Measurements from ENCODE around the gene TMEM59. TPM values are rescaled to one million over a fixed set of nuclear protein-coding genes. Genes with fewer than 3 reads are reported as not detected.
A peak's percentile ranks its signal among the peaks of the same experiment; 100 is the strongest.

Gene TMEM59
- total RNA-seq, 1 experiment from 2014 or later = 239 TPM

DNA sequence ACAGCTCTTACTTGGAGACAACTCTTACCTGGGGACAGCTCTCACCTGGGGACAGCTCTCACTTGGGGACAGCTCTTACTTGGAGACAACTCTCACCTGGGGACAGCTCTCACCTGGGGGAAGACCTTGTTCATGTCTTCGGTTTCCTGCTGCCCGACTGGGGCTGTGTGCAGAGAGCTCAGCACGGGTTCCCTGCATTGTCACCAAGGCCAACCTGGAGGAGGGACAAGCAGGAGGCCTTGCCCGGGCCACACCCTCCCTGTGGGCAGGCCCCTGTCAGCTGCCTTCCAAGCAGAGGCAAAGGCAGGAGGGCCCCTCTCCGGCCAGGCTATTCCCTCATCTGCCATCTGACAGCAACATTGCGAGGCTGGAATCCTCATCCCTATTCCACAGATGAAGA lies 35.0 kb downstream of the TMEM59 start, which contains the start of gene LDLRAD1:
LDLRAD1 (minus strand) TSS at position 208 of the 400 bp plus-strand sequence; CDS start at position 134, 74 bp downstream.
- H3K9me2 ChIP-seq (ENCODE audit: insufficient read depth) = no peaks in the 10 kb centered on the region
- no peak within 1 kb of the TSS for H2AFZ ChIP-seq
- peak within 1 kb of the TSS; percentile 42; the same call in 1 of the 2 replicates for H3K4me2 ChIP-seq
- CTCF ChIA-PET = no interaction called here
- no peaks in the 10 kb centered on the region for H3K9me3 ChIP-seq (ENCODE audit: insufficient read depth, low read depth)
- H3K27ac ChIP-seq = 0 out of 2 replicates have a peak within 1 kb of the TSS, but pooled peaks have one; percentile 14
- no peaks in the 10 kb centered on the region for H3K27me3 ChIP-seq (ENCODE audit: insufficient read depth, low read depth)
- no peak within 1 kb of the TSS for H3K4me3 ChIP-seq
- no peaks in the 10 kb centered on the region for H3K36me3 ChIP-seq (ENCODE audit: low read depth)
- H3K79me2 ChIP-seq (ENCODE audit: low read depth) = no peaks in the 10 kb centered on the region
- H3F3A ChIP-seq (ENCODE audit: insufficient read depth, low read depth) = peaks cover 23% of the 10 kb centered on the region
- TF ChIP-seq, protein P1, sequence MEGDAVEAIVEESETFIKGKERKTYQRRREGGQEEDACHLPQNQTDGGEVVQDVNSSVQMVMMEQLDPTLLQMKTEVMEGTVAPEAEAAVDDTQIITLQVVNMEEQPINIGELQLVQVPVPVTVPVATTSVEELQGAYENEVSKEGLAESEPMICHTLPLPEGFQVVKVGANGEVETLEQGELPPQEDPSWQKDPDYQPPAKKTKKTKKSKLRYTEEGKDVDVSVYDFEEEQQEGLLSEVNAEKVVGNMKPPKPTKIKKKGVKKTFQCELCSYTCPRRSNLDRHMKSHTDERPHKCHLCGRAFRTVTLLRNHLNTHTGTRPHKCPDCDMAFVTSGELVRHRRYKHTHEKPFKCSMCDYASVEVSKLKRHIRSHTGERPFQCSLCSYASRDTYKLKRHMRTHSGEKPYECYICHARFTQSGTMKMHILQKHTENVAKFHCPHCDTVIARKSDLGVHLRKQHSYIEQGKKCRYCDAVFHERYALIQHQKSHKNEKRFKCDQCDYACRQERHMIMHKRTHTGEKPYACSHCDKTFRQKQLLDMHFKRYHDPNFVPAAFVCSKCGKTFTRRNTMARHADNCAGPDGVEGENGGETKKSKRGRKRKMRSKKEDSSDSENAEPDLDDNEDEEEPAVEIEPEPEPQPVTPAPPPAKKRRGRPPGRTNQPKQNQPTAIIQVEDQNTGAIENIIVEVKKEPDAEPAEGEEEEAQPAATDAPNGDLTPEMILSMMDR (conservative IDR thresholded peaks at IDR 0.05) = no peak
- no peak for TF ChIP-seq EZH2 (IDR thresholded peaks at IDR 0.05; ENCODE audit: low read depth)
- intact Hi-C loops (cut with micrococcal nuclease; ENCODE audit: unreplicated experiment) = loop anchor here (2.0 to 5.0 kb wide), 2 partner anchors 35 to 61 kb away; partner anchors contain the start of genes TCEANC2 and TMEM59
- no TSS peak for BruUV-seq (replicated peaks)
- H3K4me1 ChIP-seq (replicated peaks; ENCODE audit: insufficient read depth) = peaks cover 38% of the 10 kb centered on the region
- DNase-seq = peak; percentile 40 to 69
- H4K20me1 ChIP-seq (ENCODE audit: insufficient read depth) = no peaks in the 10 kb centered on the region
- POLR2A ChIA-PET (ENCODE audit: unreplicated experiment) = interaction anchor here (0.6 to 0.7 kb wide), 2 partner anchors 236 to 409 kb away, joined by 4 to 5 read pairs; no protein-coding TSS in a partner anchor

DNA sequence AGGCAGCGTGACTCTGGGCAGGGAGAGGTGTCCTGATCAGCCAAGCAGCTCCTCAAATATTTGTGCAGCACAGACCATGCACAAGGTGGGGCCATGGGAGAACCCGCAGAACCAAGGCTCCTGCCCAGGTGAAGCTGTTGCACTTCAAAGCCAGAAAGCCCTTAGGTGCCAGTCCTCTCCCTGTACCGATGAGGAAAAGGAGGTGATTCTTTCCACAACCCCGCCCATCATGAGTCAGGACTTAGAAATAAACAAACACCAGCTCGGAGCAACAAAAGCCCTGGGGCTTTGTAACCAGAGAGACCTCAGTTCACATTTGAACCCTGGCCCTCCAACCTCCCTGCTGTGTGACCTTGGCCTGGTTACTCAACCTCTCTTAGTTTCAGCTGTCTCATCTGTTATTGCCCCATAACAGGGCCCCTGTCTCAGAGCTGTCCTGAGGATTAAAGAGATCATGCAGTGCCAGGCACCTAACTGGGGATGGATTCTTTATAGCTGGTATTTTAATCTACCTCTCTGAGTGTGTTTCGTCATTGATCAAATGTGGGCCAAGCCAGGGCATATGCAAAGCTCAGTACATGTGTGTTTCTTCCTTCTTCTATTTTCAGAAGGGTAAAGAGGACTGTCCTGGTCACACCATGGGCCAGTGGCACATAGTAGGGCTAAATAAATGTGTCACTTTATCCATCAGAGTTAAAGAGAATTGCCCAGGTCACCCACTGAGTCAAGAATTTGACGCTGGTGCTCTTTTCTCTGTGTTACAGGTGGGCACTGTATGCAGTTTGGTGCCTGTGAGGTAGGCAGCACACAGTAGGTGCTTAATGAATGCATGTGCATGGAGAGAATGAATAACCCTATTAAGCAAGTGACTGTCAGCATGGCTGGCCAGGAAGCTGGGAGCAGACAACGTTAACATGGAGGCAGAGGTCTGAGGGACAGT lies 36.4 kb downstream of the TMEM59 start:
- Histone ChIP-seq H3F3A (ENCODE audit: insufficient read depth, low read depth) (peaks cover 23% of the 10 kb centered on the region), H3K36me3 (ENCODE audit: low read depth) (no peaks in the 10 kb centered on the region), H3K9me3 (ENCODE audit: insufficient read depth, low read depth) (no peaks in the 10 kb centered on the region), H3K4me2 (peak overlapping the region; percentile 61), H4K20me1 (ENCODE audit: insufficient read depth) (no peaks in the 10 kb centered on the region), H3K9me2 (ENCODE audit: insufficient read depth) (no peaks in the 10 kb centered on the region), H3K27me3 (ENCODE audit: insufficient read depth, low read depth) (no peaks in the 10 kb centered on the region; the same call in 1 of the 2 replicates), H3K27ac (peak overlapping the region; percentile 75), H2AFZ (no peak overlapping the region), H3K79me2 (ENCODE audit: low read depth) (no peaks in the 10 kb centered on the region), H3K4me3 (no peak overlapping the region), H3K4me1 (replicated peaks; ENCODE audit: insufficient read depth) (peaks cover 38% of the 10 kb centered on the region)
- CTCF ChIA-PET = interaction anchor here (0.5 to 0.6 kb wide), 2 partner anchors 69 to 374 kb away, joined by 3 to 4 read pairs; no protein-coding TSS in a partner anchor
- DNase-seq = peak; percentile 91 to 98
- intact Hi-C loops (cut with micrococcal nuclease; ENCODE audit: unreplicated experiment) = loop anchor here (2.0 to 5.0 kb wide), 2 partner anchors 36 to 59 kb away; partner anchors contain the start of genes TCEANC2 and TMEM59
- no TSS peak for BruUV-seq (replicated peaks)
- POLR2A ChIA-PET (ENCODE audit: unreplicated experiment) = interaction anchor here (0.5 to 0.8 kb wide), 5 partner anchors 71 to 940 kb away, joined by 3 to 7 read pairs (median 4); partner anchors contain the start of gene IFT25
- TF ChIP-seq, protein P1 (conservative IDR thresholded peaks at IDR 0.05) = no peak
- no peak for TF ChIP-seq EZH2 (IDR thresholded peaks at IDR 0.05; ENCODE audit: low read depth)

DNA sequence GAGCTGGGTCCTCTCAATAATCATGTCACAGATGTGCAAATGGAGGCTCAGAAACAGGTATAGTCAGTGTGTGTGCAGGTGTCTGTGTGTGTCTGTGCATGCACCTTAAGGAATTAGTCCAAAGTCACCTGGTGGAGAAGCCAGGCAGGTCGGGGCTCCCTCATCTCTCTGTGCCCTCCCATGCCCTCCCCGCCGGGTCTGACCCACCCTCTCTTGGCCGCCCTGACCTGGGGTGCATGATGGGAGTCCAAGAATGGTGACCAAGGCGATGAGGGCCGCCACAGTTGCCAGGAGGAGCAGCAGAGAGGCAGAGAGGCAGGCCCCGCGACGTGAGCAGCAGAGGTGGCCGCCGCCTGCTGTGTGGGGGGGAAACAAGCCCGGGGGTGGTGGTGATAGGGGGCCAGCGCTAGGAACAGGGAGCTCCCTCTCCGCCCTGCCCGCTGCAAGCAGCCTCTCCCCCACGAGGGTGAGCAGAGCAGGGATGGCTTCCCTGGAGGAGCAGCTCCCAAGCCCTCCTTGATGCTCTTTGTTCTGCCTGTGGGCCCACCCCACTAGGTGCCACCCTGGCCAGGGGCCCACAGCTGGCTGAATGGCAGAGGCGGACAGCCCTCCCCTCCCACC lies 38.9 kb downstream of the TMEM59 start:
- no peak for DNase-seq
- H4K20me1 ChIP-seq (ENCODE audit: insufficient read depth) = no peaks in the 10 kb centered on the region
- CTCF ChIA-PET = interaction anchor here (0.5 kb wide), 1 partner anchor 35 kb away, joined by 3 read pairs; no protein-coding TSS in a partner anchor
- no peaks in the 10 kb centered on the region for H3K79me2 ChIP-seq (ENCODE audit: low read depth)
- H3F3A ChIP-seq (ENCODE audit: insufficient read depth, low read depth) = peaks cover 23% of the 10 kb centered on the region
- no peak overlapping the region for H3K4me3 ChIP-seq
- intact Hi-C loops (cut with micrococcal nuclease; ENCODE audit: unreplicated experiment) = no loop called here
- peaks cover 38% of the 10 kb centered on the region for H3K4me1 ChIP-seq (replicated peaks; ENCODE audit: insufficient read depth)
- H3K36me3 ChIP-seq (ENCODE audit: low read depth) = no peaks in the 10 kb centered on the region
- no peak overlapping the region for H3K27ac ChIP-seq
- POLR2A ChIA-PET (ENCODE audit: unreplicated experiment) = interaction anchor here (0.5 kb wide), 1 partner anchor 40 kb away, joined by 3 read pairs; no protein-coding TSS in a partner anchor
- no peaks in the 10 kb centered on the region for H3K9me2 ChIP-seq (ENCODE audit: insufficient read depth)
- BruUV-seq (replicated peaks) = no TSS peak
- no peak overlapping the region for H2AFZ ChIP-seq
- H3K9me3 ChIP-seq (ENCODE audit: insufficient read depth, low read depth) = no peaks in the 10 kb centered on the region
- H3K4me2 ChIP-seq = no peak overlapping the region
- TF ChIP-seq, protein P1 (conservative IDR thresholded peaks at IDR 0.05) = no peak
- TF ChIP-seq EZH2 (IDR thresholded peaks at IDR 0.05; ENCODE audit: low read depth) = no peak
- H3K27me3 ChIP-seq (ENCODE audit: insufficient read depth, low read depth) = no peaks in the 10 kb centered on the region; the same call in 1 of the 2 replicates

Measured in PC-9 (cell line).